T-cell (primary cell): ENCODE measurements around the gene PDLIM7. TPM values are rescaled to one million over a fixed set of nuclear protein-coding genes. Genes with fewer than 3 reads are reported as not detected.

ENCODE experiments used
- ATAC-seq, 4 experiments: fragments of 200-7000 bp in 3 of 4; fragments of 150-1000 bp in 1 of 4; cut with Tn5 transposase; replicated peaks in 1 of 4; 1 replicate in 3 of 4; 2 replicates in 1 of 4; pipeline ENCODE4 v1.10.0; 2021; ENCODE audit warnings: moderate library complexity in 3 of 4, mild to moderate bottlenecking in 2 of 4, moderate number of reproducible peaks in 1 of 4
- CTCF ChIA-PET, 2 donors: fragments of 300-600 bp; sonication (Branson Sonifier 250); formaldehyde crosslinking; loops; one replicate each; lab custom pipeline; 2022; ENCODE audit warnings: antibody characterized with exemption in 2 of 2; lab: Charles Lee
- POLR2A ChIA-PET, 2 donors: fragments of 300-600 bp; sonication (Branson Sonifier 250); formaldehyde crosslinking; loops; one replicate each; lab custom pipeline; 2022; ENCODE audit warnings: antibody characterized with exemption in 2 of 2; lab: Charles Lee
- DNase-seq, 35 experiments: peaks; one replicate each; pipeline versions ENCODE4 v3.0.0 to v3.0.0-alpha.2; 2013 to 2023
- H3K27ac ChIP-seq: one replicate; pipeline ENCODE4 v1.5.1; 2013; ENCODE audit warnings: low read length
- H3K27me3 ChIP-seq, 2 experiments: replicated peaks in 1 of 2; 1 replicate in 1 of 2; 2 replicates in 1 of 2; pipeline versions ENCODE4 v1.6.1 to v1.7.0; 2013; ENCODE audit warnings: low read length in 1 of 2, mixed read lengths in 1 of 2; ENCODE audit not compliant: control insufficient read depth in 2 of 2, insufficient read depth in 2 of 2; ENCODE audit errors: extremely low read depth in 1 of 2
- H3K36me3 ChIP-seq, 2 donors: 1 replicate in 1 of 2; 2 replicates in 1 of 2; pipeline versions ENCODE4 v1.6.1 to v1.7.0; 2013; ENCODE audit warnings: low read length in 1 of 2; ENCODE audit not compliant: control insufficient read depth in 2 of 2, insufficient read depth in 1 of 2; ENCODE audit errors: extremely low read depth in 1 of 2
- H3K4me1 ChIP-seq, 2 experiments: 1 replicate in 1 of 2; 2 replicates in 1 of 2; pipeline versions ENCODE4 v1.6.1 to v1.7.0; 2013; ENCODE audit warnings: low read length in 2 of 2, mixed read lengths in 1 of 2; ENCODE audit not compliant: insufficient read depth in 2 of 2, control insufficient read depth in 1 of 2; ENCODE audit errors: extremely low read depth in 1 of 2
- H3K4me3 ChIP-seq, 2 donors: 1 replicate in 1 of 2; 2 replicates in 1 of 2; pipeline versions ENCODE4 v1.5.1 to v1.7.0; 2013; ENCODE audit warnings: mild to moderate bottlenecking in 2 of 2, low read length in 1 of 2, moderate library complexity in 1 of 2; ENCODE audit not compliant: control insufficient read depth in 1 of 2; ENCODE audit errors: extremely low read depth in 1 of 2
- H3K9me3 ChIP-seq: 2 replicates; pipeline ENCODE4 v1.7.0; 2013
- H3K27ac Mint-ChIP-seq, 2 donors: one replicate each; pipeline ENCODE4 v1.8.0; 2020 to 2021; ENCODE audit warnings: mild to moderate bottlenecking in 2 of 2, mixed read lengths in 2 of 2
- H3K27me3 Mint-ChIP-seq, 2 donors: one replicate each; pipeline ENCODE4 v1.8.0; 2021 to 2022; ENCODE audit warnings: mixed read lengths in 2 of 2
- H3K36me3 Mint-ChIP-seq: one replicate; pipeline ENCODE4 v1.8.0; 2021; ENCODE audit warnings: mixed read lengths
- H3K4me1 Mint-ChIP-seq, 3 donors: one replicate each; pipeline ENCODE4 v1.8.0; 2020 to 2022; ENCODE audit warnings: mixed read lengths in 3 of 3, mild to moderate bottlenecking in 1 of 3
- H3K4me3 Mint-ChIP-seq, 3 donors: one replicate each; pipeline ENCODE4 v1.8.0; 2020 to 2022; ENCODE audit warnings: mild to moderate bottlenecking in 3 of 3, mixed read lengths in 3 of 3, moderate library complexity in 3 of 3
- H3K9me3 Mint-ChIP-seq, 3 donors: one replicate each; pipeline ENCODE4 v1.8.0; 2020 to 2022; ENCODE audit warnings: mixed read lengths in 3 of 3
- WGBS: methylation state at CpG from one replicate; pipeline ENCODE4 v1.1.5; 2013; ENCODE audit warnings: missing lambda C conversion rate; ENCODE audit not compliant: insufficient coverage; 5-methylcytosine and 5-hydroxymethylcytosine counted together
- total RNA-seq, 35 experiments: library from RNA in 6 of 35; stranded (reverse) in 6 of 35; fragments of 120-200 nt in 1 of 35; gene quantifications; one replicate each; pipeline versions ENCODE4 v1.2.1 to v1.2.4 and lab custom pipeline; 2013 to 2026

PDLIM7 gene
- total RNA-seq, 5 donors from 2014 or later (not counting 1 experiment from before 2014, with no cell fraction given): 9.8 to 17.8 (median 12.8) TPM

- no peaks in the 10 kb centered on the region for H3K9me3 Mint-ChIP-seq
- Histone ChIP-seq H3K36me3 (peaks cover 0 to 18% of the 10 kb centered on the region in 2 donors), H3K9me3 (no peaks in the 10 kb centered on the region), H3K4me3 (no peak overlapping the region), H3K4me1 (peaks cover 0 to 41% of the 10 kb centered on the region in 2 experiments), H3K27me3 (peaks cover 0 to 6% of the 10 kb centered on the region in 2 experiments), H3K27ac (no peak overlapping the region)
- DNase-seq: no peak
- no peak for ATAC-seq
- H3K27ac Mint-ChIP-seq: peak overlapping the region in 1 of 2 donors; percentile 34
- peaks cover 10% of the 10 kb centered on the region for H3K36me3 Mint-ChIP-seq
- no peak overlapping the region for H3K4me3 Mint-ChIP-seq
- ChIA-PET POLR2A (no interaction called here), CTCF (interaction anchor here in 1 of 2 donors (0.6 to 1.1 kb wide), 2 partner anchors 103 to 480 kb away, joined by 3 read pairs; no protein-coding TSS in a partner anchor)
- H3K4me1 Mint-ChIP-seq: peaks cover 17 to 24% (median 20%) of the 10 kb centered on the region in 3 donors
- 100% methylated on average over 3 of the region's 5 CpGs for WGBS
- H3K27me3 Mint-ChIP-seq: no peaks in the 10 kb centered on the region
Measured at GRCh38 chr5:177493795-177494345, 3.5 kb downstream of the PDLIM7 start.

DNA sequence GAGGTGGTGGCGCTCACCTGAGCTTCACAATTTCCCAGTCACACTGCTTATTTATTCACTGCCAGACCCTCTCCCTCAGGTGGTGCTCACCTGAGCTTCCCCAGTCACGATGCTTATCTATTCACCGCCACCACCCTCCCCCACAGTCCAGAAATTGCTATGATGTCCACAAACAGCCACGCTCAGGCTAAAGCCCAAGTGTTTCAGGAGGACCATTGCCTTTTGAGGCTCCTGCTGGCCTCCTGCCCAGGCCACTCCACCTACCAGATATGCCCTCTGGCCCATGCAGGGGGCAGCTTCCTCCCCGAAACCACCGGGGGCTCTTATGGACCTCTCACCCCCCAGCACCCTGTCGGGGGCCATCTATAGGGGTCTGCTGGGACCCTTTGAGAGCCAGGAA lies 4.6 kb downstream of the PDLIM7 start:
- CTCF ChIA-PET: interaction anchor here in 1 of 2 donors (1.0 kb wide), 1 partner anchor 183 kb away, joined by 3 read pairs; no protein-coding TSS in a partner anchor
- Histone ChIP-seq H3K36me3 (peaks cover 0 to 20% of the 10 kb centered on the region in 2 donors), H3K4me3 (no peak overlapping the region), H3K9me3 (no peaks in the 10 kb centered on the region), H3K27ac (no peak overlapping the region), H3K27me3 (no peaks in the 10 kb centered on the region), H3K4me1 (peaks cover 0 to 33% of the 10 kb centered on the region in 2 experiments)
- H3K9me3 Mint-ChIP-seq: no peaks in the 10 kb centered on the region
- ATAC-seq (no peak), DNase-seq (no peak)
- peaks cover 7 to 15% (median 12%) of the 10 kb centered on the region in 3 donors for H3K4me1 Mint-ChIP-seq
- H3K27ac Mint-ChIP-seq: no peak overlapping the region
- POLR2A ChIA-PET: no interaction called here
- peaks cover 10% of the 10 kb centered on the region for H3K36me3 Mint-ChIP-seq
- no peaks in the 10 kb centered on the region for H3K27me3 Mint-ChIP-seq
- WGBS: 89% methylated on average over 6 of the region's 7 CpGs
- H3K4me3 Mint-ChIP-seq: no peak overlapping the region

DNA sequence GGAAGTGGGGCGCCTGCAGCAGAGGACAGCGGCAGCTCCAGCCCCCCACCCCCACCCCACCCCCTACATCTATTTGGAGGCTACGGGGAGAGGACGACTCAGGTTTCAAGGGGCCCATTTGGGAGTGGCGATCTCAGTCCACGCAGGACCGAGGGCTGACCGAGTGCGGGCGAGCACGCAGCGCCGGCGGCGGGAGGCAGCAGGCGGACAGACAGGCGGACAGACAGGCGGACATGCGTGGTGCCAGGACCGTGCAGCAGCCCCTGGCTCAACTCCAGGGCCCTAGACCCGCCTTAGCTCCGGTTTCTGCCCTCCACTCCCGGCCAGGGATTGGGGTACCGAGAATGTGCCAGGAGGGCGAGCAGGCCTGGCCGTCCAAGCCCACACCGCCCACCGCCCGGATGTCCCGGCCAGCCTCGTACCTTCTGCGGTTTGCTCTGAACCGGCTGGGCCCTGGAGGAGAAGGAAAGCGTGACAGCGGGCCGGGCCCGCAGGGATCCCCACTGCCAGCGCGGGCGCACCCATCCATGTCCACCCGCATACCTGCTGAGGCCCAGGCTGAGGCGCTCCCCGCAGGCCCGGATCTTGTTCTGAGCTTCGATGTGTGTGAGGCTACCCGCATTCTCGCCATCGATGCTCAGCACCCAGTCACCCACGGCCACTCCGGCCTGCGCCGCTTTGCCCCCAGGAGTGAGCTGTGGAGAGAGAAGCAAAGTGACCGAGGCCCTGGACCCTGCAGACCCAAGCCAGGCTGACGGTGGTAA lies 5.2 kb downstream of the PDLIM7 start:
- no peak overlapping the region for H3K27ac ChIP-seq
- Mint-ChIP-seq H3K27me3 (no peaks in the 10 kb centered on the region), H3K4me1 (peaks cover 5 to 14% (median 10%) of the 10 kb centered on the region in 3 donors), H3K9me3 (no peaks in the 10 kb centered on the region), H3K27ac (no peak overlapping the region), H3K4me3 (no peak overlapping the region), H3K36me3 (peaks cover 10% of the 10 kb centered on the region)
- 97% methylated on average over 49 of the region's 54 CpGs for WGBS
- CTCF ChIA-PET: interaction anchor here in 1 of 2 donors (1.0 kb wide), 1 partner anchor 182 kb away, joined by 3 read pairs; no protein-coding TSS in a partner anchor
- DNase-seq (no peak), ATAC-seq (no peak)
- peaks cover 0 to 30% of the 10 kb centered on the region in 2 experiments for H3K4me1 ChIP-seq
- no peaks in the 10 kb centered on the region for H3K27me3 ChIP-seq
- H3K9me3 ChIP-seq: no peaks in the 10 kb centered on the region
- H3K4me3 ChIP-seq: no peak overlapping the region
- peaks cover 0 to 20% of the 10 kb centered on the region in 2 donors for H3K36me3 ChIP-seq
- POLR2A ChIA-PET: no interaction called here

- H3K9me3 ChIP-seq: no peaks in the 10 kb centered on the region
- no peaks in the 10 kb centered on the region for H3K27me3 Mint-ChIP-seq
- H3K36me3 Mint-ChIP-seq: peaks cover 10% of the 10 kb centered on the region
- DNase-seq (peak in 3 of 35 experiments; percentile 22 to 37 (median 24)), ATAC-seq (peak in 1 of 4 experiments; percentile 49)
- H3K27me3 ChIP-seq: no peaks in the 10 kb centered on the region
- no peak overlapping the region for H3K4me3 Mint-ChIP-seq
- POLR2A ChIA-PET: no interaction called here
- CTCF ChIA-PET: no interaction called here
- no peaks in the 10 kb centered on the region for H3K9me3 Mint-ChIP-seq
- H3K27ac Mint-ChIP-seq: no peak overlapping the region
- no peak overlapping the region for H3K27ac ChIP-seq
- H3K4me1 Mint-ChIP-seq: peaks cover 5 to 14% (median 10%) of the 10 kb centered on the region in 3 donors
- 93% methylated on average over 23 of the region's 43 CpGs for WGBS
- H3K4me3 ChIP-seq: no peak overlapping the region
- peaks cover 0 to 23% of the 10 kb centered on the region in 2 experiments for H3K4me1 ChIP-seq
- peaks cover 0 to 20% of the 10 kb centered on the region in 2 donors for H3K36me3 ChIP-seq
Measured at GRCh38 chr5:177491429-177491945, 5.9 kb downstream of the PDLIM7 start.

- no peaks in the 10 kb centered on the region for H3K9me3 ChIP-seq
- DNase-seq (no peak), ATAC-seq (no peak)
- Mint-ChIP-seq H3K9me3 (no peaks in the 10 kb centered on the region), H3K27ac (no peak overlapping the region), H3K36me3 (peaks cover 10% of the 10 kb centered on the region), H3K27me3 (no peaks in the 10 kb centered on the region), H3K4me1 (peaks cover under 1 to 10% (median 6%) of the 10 kb centered on the region in 3 donors), H3K4me3 (no peak overlapping the region)
- no peak overlapping the region for H3K27ac ChIP-seq
- H3K4me3 ChIP-seq: no peak overlapping the region
- peaks cover 0 to 20% of the 10 kb centered on the region in 2 donors for H3K36me3 ChIP-seq
- H3K27me3 ChIP-seq: no peaks in the 10 kb centered on the region
- ChIA-PET POLR2A (no interaction called here), CTCF (no interaction called here)
- H3K4me1 ChIP-seq: peaks cover 0 to 18% of the 10 kb centered on the region in 2 experiments
- WGBS: 94% methylated on average over 16 of the region's 16 CpGs
Measured at GRCh38 chr5:177490992-177491391, 6.4 kb downstream of the PDLIM7 start.

GRCh38 chr5:177490311-177490991 lies 7.0 kb downstream of the PDLIM7 start:
- peaks cover 0 to 20% of the 10 kb centered on the region in 2 donors for H3K36me3 ChIP-seq
- POLR2A ChIA-PET: interaction anchor here in 1 of 2 donors (0.6 to 0.7 kb wide), 2 partner anchors 12 to 77 kb away, joined by 6 to 7 read pairs; no protein-coding TSS in a partner anchor
- CTCF ChIA-PET: no interaction called here

More at GRCh38 chr5:177490311-177490991, 7.0 kb downstream of the PDLIM7 start:
- ATAC-seq (no peak), DNase-seq (no peak)
- Histone ChIP-seq H3K27me3 (no peaks in the 10 kb centered on the region), H3K4me3 (no peak overlapping the region), H3K9me3 (no peaks in the 10 kb centered on the region), H3K27ac (no peak overlapping the region), H3K4me1 (peaks cover 0 to 13% of the 10 kb centered on the region in 2 experiments)
- 83% methylated on average over 13 of the region's 15 CpGs for WGBS
- H3K36me3 Mint-ChIP-seq: peaks cover 10% of the 10 kb centered on the region
- no peak overlapping the region for H3K4me3 Mint-ChIP-seq
- peaks cover 0 to 6% (median 4%) of the 10 kb centered on the region in 3 donors for H3K4me1 Mint-ChIP-seq
- no peaks in the 10 kb centered on the region for H3K27me3 Mint-ChIP-seq
- no peak overlapping the region for H3K27ac Mint-ChIP-seq
- H3K9me3 Mint-ChIP-seq: no peaks in the 10 kb centered on the region
